IPS-20b (cell line): ENCODE results near the gene DPEP1.
"Not testable (repeated sequence)": the region's sequence is repeated elsewhere in the genome, so short reads cannot be mapped to it uniquely, and the experiment has no call there.

ENCODE experiments used
- H3K27ac ChIP-seq: one replicate; pipeline ENCODE4 v1.5.1; 2013; ENCODE audit warnings: low read length
- H3K27me3 ChIP-seq: 2 replicates; pipeline ENCODE4 v1.6.1; 2013; ENCODE audit warnings: mild to moderate bottlenecking, low read length, inconsistent platforms; ENCODE audit not compliant: insufficient read depth
- H3K36me3 ChIP-seq: 2 replicates; pipeline ENCODE4 v1.6.1; 2013; ENCODE audit warnings: low read depth, mild to moderate bottlenecking, inconsistent platforms, low read length, moderate library complexity; ENCODE audit not compliant: insufficient read depth
- H3K4me1 ChIP-seq: 2 replicates; pipeline ENCODE4 v1.6.1; 2013; ENCODE audit warnings: mild to moderate bottlenecking, control low read depth, inconsistent platforms, low read length, moderate library complexity; ENCODE audit not compliant: insufficient read depth
- H3K4me3 ChIP-seq: 2 replicates; pipeline ENCODE4 v1.5.1; 2013; ENCODE audit warnings: mild to moderate bottlenecking, low read length, inconsistent platforms
- H3K9ac ChIP-seq: 2 replicates; pipeline ENCODE4 v1.6.1; 2013; ENCODE audit warnings: low read depth, mild to moderate bottlenecking, inconsistent platforms, low read length, moderate library complexity
- H3K9me3 ChIP-seq: 2 replicates; pipeline ENCODE4 v1.6.1; 2013; ENCODE audit warnings: mild to moderate bottlenecking, low read depth, low read length, inconsistent platforms; ENCODE audit not compliant: insufficient read depth

Gene DPEP1

DNA sequence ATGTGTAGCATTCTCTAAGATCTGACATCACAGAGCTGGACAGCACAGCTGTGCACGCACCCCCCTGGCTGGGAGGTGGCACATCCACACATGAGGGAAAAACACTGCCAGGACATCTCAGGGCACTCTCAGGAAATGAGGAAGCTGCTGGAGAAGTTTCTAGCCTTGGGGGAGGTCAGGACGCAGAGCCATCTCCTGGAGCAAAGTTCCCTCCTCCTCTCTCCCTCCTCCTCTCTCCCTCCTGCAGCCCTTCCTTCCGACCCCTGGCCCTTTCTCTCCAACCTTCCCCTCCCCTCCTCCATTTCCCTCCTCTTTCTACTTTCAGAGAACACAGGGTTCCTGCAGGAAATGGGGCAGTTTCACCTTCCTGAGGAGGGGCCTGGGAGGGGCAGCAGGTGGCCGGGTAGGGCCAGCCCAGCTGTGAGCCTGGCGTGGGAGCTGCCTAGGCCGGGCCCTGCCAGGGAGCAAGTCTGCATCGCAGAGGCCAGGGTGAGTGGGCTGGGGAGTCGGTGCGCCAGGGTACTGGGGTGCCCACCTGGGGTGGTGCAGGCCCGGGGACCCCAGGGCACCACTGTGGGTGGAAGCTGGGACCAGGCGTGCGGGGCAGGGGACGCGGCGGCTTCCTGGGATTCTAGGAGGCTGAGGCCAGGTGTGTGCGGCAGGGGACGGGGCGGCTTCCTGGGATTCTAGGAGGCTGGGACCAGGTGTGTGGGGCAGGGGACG lies at the start of gene DPEP1:
DPEP1 (plus strand) TSS at position 412 of the 723 bp plus-strand sequence. CDS start 16,769 bp downstream, outside the sequence.
- Histone ChIP-seq H3K27ac (no peak within 1 kb of the TSS), H3K4me3 (no peak within 1 kb of the TSS), H3K9ac (no peak within 1 kb of the TSS), H3K36me3 (no peaks in the 10 kb centered on the region), H3K27me3 (no peaks in the 10 kb centered on the region), H3K4me1 (no peaks in the 10 kb centered on the region), H3K9me3 (no peaks in the 10 kb centered on the region)

DNA sequence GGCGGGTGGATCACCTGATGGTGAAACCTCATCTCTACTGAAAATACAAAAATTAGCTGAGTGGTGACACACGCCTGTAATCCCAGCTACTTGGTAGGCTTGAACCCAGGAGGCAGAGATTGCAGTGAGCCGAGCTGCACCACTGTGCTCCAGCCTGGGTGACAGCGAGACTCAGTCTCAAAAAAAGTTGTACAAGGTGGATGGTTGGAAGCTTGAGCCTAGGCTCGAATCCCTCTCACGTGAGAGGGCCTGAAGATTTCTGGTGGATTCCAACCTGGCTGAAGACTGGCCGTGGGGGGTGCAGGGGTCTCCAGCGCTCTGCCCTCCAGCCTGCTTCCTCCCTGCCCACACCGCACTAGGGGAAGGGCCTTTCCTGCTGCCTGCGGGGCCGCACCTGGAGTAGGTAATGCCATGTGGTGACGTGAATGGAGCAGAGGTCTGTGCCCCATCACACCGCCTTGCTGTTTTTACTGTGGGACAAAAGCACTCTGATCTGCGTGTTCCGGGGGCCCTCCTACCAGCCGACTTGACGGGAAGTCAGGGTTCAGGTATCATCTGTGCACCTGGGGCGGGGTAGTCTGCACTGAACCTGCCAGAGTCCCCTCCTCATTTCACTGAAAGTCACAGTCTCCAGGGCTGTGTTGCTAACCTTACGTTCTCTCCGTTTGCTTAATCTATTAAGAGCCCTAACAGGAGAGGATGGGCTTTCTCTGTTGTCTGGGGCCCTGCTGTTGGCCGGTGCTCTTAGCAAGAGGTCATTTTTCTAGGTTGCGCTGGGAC lies 48.8 kb upstream of the DPEP1 start:
- H3K9me3 ChIP-seq: no peaks in the 10 kb centered on the region
- peak overlapping the region; percentile 50; the same call in 1 of the 2 replicates for H3K9ac ChIP-seq
- no peaks in the 10 kb centered on the region for H3K27me3 ChIP-seq
- peaks cover 13% of the 10 kb centered on the region for H3K4me1 ChIP-seq
- peaks cover 36% of the 10 kb centered on the region for H3K36me3 ChIP-seq
- H3K4me3 ChIP-seq: peak overlapping the region; percentile 91; the same call in 1 of the 2 replicates
- H3K27ac ChIP-seq: peak overlapping the region; percentile 28

DNA sequence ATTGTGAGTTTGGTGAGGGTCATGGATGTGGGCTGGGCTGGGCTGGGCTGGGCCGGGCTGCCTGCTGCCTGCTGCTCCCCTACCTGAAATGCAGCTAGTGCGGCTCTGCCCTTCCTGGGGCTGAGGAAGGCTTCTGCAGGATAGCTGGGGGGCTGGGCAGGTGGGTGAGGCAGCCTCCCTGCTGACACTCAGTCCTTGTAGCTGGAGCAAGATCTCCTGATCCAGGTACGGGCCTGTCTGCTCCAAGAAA lies 48.3 kb upstream of the DPEP1 start:
- no peaks in the 10 kb centered on the region for H3K9me3 ChIP-seq
- H3K27me3 ChIP-seq: 0 out of 2 replicates have a peak, but pooled peaks cover 4% of the 10 kb centered on the region
- peaks cover 36% of the 10 kb centered on the region for H3K36me3 ChIP-seq
- H3K4me3 ChIP-seq: peak overlapping the region; percentile 91; the same call in 1 of the 2 replicates
- peak overlapping the region; percentile 50; the same call in 1 of the 2 replicates for H3K9ac ChIP-seq
- H3K27ac ChIP-seq: peak overlapping the region; percentile 28
- H3K4me1 ChIP-seq: peaks cover 13% of the 10 kb centered on the region

DNA sequence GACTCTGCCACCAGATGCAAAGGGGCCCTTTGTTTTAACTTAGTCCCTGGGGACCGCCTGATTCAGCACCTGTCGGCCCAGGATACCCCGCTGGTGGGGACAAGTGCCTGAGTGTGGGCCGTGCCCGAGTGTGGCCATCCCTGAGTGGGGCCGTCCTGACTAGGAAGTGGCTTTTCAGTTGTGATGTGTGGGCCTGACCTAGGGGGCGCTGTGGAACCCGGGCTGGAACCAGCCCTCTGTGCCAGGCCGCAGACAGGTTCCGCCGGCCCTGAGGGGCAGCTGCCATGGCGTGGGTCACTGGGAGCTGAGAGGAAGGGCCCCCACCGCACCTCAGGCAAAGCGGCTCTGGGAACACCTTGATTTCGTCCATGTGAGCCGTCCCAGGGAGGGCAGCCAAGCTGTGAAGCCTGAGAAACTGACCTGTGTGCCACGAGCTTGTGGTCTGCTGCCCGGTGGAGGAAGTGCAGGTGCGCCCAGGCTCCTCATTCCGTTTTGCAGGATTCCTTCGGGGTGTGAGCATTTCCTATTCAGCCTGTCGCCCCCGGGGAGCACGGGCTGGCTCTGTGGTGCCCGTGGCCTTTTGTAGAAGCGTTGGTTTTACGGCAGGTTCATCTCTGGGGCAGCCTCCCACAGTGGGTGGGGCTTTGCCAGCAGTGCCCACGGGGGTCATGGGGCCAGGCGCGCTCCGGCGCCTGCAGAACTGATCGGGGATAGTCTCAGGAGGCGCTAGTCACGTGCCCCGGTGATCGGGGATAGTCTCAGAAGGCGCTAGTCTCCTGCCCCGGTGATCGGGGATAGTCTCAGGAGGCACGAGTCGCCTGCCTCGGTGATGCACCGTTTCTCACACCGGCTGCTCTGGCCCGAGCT lies 47.7 kb upstream of the DPEP1 start:
- Histone ChIP-seq H3K36me3 (peaks cover 36% of the 10 kb centered on the region), H3K4me1 (peaks cover 13% of the 10 kb centered on the region), H3K9ac (peak overlapping the region; percentile 50; the same call in 1 of the 2 replicates), H3K27ac (peak overlapping the region; percentile 28), H3K4me3 (peak overlapping the region; percentile 63), H3K9me3 (no peaks in the 10 kb centered on the region), H3K27me3 (0 out of 2 replicates have a peak, but pooled peaks cover 7% of the 10 kb centered on the region)

DNA sequence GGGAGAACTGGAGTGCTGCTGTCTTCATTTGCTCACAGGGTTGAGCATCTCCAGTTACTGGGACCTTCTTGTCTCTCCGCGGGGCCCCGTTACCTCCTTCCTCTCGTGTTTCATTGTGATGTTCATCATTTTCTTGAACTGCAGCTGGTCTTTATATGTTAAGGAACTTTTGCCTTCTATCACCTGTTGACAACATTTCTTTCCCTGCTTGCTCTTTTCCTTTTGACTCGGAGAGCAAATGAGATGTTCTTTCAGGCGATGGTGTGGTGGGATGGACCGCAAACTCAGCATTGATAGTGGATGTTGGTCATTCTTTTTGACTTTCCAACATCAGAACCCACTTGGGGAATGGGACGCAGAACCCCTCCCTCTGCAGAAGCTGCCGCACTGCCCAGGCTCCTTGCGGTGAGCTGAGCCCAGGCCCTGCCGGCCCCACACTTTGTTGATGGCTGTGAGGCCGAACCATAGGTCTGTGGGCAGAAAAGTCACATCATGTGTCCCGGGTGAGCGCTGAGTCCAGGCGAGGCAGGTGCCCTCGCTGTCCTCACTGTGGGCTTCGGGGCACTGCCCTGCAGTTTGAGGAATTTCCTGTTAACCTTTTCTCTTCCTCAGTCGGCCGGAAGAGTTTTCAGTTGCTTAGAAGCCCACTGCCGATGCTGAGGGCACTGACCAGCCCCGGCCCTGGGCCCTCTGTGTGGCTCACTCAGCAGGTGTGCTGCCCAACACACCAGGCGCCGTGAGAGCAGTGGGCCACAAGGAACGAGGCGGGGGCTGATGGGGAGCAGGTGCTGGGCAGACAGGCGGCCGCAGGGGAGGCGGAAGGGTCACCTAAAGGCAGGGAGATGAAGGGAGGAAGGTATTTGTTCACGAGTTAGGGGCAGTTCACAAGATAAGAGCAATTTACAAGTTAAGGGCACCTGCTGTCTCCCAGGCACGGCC lies 45.5 kb upstream of the DPEP1 start:
- no peak overlapping the region for H3K9ac ChIP-seq
- peaks cover 8% of the 10 kb centered on the region for H3K4me1 ChIP-seq
- peaks cover 17% of the 10 kb centered on the region for H3K36me3 ChIP-seq
- H3K27me3 ChIP-seq: peaks cover 17% of the 10 kb centered on the region; the same call in 1 of the 2 replicates
- no peaks in the 10 kb centered on the region for H3K9me3 ChIP-seq
- no peak overlapping the region for H3K27ac ChIP-seq
- H3K4me3 ChIP-seq: no peak overlapping the region

DNA sequence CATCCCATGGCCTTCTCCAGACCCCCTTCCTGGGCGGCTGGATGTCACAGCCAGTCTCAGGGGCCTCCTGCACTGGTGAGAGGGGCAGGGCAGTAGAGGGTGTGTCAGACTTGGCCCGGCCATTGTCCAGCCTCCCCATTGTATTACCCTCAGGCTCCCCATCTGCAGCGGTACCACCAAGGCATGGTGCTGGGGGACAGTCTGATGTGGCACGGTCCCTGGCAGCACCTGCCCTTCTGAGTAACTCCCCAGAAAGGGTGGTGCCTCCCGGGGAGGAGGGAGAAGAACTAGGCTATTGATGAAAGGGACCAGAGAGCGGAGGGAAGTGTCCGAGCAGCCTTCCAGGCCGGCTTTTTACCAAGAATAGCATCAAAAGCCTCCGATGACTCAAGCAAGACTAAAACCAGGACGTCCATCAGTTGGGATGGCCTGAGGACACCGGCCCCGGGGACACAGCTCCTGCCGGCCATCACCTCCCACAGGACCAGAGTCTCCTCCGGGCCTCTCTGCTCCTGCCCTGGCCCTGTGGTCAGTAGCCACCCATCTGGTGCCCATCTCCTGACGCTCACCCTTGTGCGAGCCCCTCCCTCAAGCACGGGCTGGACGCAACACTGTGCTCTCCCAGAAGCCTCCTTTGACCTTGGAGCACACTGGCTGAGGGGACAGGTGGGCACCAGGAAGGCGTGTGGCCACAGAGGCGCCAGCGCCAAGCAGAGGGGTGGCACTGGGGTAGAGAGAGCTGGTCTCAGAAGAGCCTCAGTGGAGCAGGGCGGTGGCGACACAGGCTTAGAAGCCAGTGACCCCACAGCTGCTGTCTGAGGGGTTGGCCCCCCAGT lies 43.7 kb upstream of the DPEP1 start:
- Histone ChIP-seq H3K36me3 (no peaks in the 10 kb centered on the region), H3K4me3 (no peak overlapping the region), H3K4me1 (no peaks in the 10 kb centered on the region; the same call in 1 of the 2 replicates), H3K27me3 (peaks cover 33% of the 10 kb centered on the region), H3K9me3 (no peaks in the 10 kb centered on the region), H3K9ac (no peak overlapping the region), H3K27ac (no peak overlapping the region)

DNA sequence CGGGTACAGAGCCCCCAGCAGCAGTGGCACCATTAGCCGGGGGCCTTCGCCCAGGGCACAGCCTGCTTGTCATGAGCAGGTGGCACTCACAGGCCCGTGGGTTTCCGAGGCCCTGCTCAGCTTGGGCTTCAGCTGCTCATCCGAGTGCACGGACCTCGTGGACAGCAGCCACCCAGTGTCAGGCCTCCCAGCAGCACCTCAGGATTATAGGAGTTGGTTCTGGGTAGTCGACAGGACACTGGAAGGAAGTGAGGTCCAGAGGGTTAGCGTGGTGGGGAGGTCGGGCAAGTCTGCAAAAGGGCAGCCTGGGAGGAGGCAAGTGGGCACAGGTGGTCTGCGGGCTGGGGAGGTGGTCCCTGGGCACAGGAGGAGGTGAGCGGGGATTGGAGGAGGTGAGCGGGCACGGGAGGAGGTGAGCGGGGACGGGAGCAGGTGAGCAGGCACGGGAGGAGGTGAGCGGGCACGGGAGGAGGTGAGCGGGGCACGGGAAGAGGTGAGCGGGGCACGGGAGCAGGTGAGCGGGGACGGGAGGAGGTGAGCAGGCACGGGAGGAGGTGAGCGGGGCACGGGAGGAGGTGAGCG lies 43.0 kb upstream of the DPEP1 start:
- no peaks in the 10 kb centered on the region; the same call in 1 of the 2 replicates for H3K4me1 ChIP-seq

DNA sequence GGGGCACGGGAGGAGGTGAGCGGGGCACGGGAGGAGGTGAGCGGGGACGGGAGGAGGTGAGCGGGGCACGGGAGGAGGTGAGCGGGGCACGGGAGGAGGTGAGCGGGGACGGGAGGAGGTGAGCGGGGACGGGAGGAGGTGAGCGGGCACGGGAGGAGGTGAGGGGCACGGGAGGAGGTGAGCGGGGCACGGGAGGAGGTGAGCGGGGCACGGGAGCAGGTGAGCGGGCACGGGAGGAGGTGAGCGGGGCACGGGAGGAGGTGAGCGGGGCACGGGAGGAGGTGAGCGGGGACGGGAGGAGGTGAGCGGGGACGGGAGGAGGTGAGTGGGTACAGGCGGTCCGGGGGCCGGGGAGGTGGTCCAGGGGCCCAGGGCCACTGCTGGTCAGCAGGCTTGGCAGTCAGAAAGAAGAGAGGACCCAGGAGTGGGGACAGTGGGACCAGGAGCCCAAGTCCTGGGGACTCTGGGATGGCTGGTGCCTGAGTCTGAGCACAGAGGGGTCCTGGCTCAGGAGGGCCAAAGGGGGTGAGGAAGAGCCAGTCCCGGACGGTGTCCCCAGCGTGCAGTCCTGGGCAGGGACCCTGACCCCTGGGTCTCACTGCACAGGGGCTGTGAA lies 42.4 kb upstream of the DPEP1 start:
- not testable (repeated sequence) for H3K4me1 ChIP-seq, H3K36me3 ChIP-seq, H3K9me3 ChIP-seq, H3K27ac ChIP-seq, H3K4me3 ChIP-seq, H3K9ac ChIP-seq
- peaks cover 45% of the 10 kb centered on the region for H3K27me3 ChIP-seq

More for the DNA sequence above, 43.0 kb upstream of the DPEP1 start:
- H3K27me3 ChIP-seq: peaks cover 40% of the 10 kb centered on the region
- no peak overlapping the region for H3K9ac ChIP-seq
- H3K36me3 ChIP-seq: no peaks in the 10 kb centered on the region
- no peak overlapping the region for H3K4me3 ChIP-seq
- H3K9me3 ChIP-seq: no peaks in the 10 kb centered on the region
- no peak overlapping the region for H3K27ac ChIP-seq

DNA sequence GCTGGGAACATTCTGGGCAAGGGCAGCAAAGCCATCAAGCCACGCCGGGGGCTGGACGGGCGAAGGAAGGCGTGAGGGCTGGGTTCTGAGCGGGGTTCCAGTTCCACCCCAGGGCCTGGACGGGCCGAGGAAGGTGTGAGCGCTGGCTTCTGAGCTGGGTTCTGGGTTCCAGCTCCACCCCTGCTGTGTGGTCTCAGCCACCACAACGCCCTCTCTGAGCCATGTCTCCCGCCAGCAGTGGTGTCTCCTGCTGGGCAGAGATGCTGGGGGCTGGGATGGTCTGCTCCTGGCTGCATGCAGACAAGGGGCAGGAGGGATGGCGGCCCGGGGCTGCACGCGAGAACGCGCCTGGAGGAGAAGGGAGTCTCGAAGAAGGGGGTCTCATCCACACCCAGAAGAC lies 41.8 kb upstream of the DPEP1 start:
- Histone ChIP-seq H3K9ac (no peak overlapping the region), H3K9me3 (no peaks in the 10 kb centered on the region), H3K4me3 (no peak overlapping the region), H3K36me3 (no peaks in the 10 kb centered on the region), H3K4me1 (no peaks in the 10 kb centered on the region; the same call in 1 of the 2 replicates), H3K27ac (no peak overlapping the region), H3K27me3 (peaks cover 51% of the 10 kb centered on the region)
